ENCODE results near the gene TMC6.

- TF ChIP-seq CTCF (conservative IDR thresholded peaks at IDR 0.05; ENCODE audit: low read depth, low read length) (no peak), EZH2 (IDR thresholded peaks at IDR 0.05; ENCODE audit: borderline replicate concordance, low read depth, low read length, poor library complexity, severe bottlenecking) (no peak)
Observed at GRCh38 chr17:78132084-78132676, 3.6 kb upstream of the TMC6 start.
